Thyroid gland (tissue), 4 donors: Measurements from ENCODE around the gene SLC19A1.

Experiments used
- CTCF ChIP-seq, 6 experiments: fragments of 200-600 bp in 3 of 6; fragments of 450-650 bp in 3 of 6; sonication (generic) in 3 of 6; IDR thresholded peaks; one replicate each; pipeline ENCODE4 v1.5.1; 2016 to 2019; ENCODE audit warnings: antibody characterized with exemption in 6 of 6, mild to moderate bottlenecking in 2 of 6, inconsistent platforms in 1 of 6, moderate library complexity in 1 of 6
- POLR2A ChIP-seq, 2 donors: fragments of 450-650 bp; IDR thresholded peaks; one replicate each; pipeline ENCODE4 v1.6.1; 2017; ENCODE audit warnings: antibody characterized with exemption in 2 of 2, mild to moderate bottlenecking in 2 of 2, moderate library complexity in 1 of 2

- TF ChIP-seq CTCF (IDR thresholded peaks at IDR 0.05): no peak
- TF ChIP-seq POLR2A (IDR thresholded peaks at IDR 0.05): no peak
Measured at GRCh38 chr21:45537746-45538291, 4.4 kb downstream of the SLC19A1 start.
